ENCODE measurements around the gene SZT2.

The SZT2 gene

GRCh38 chr1:43423672-43424550, 34.2 kb downstream of the SZT2 start:
- DNase-seq (ENCODE audit: low read depth, low spot score) = no peak

DNA sequence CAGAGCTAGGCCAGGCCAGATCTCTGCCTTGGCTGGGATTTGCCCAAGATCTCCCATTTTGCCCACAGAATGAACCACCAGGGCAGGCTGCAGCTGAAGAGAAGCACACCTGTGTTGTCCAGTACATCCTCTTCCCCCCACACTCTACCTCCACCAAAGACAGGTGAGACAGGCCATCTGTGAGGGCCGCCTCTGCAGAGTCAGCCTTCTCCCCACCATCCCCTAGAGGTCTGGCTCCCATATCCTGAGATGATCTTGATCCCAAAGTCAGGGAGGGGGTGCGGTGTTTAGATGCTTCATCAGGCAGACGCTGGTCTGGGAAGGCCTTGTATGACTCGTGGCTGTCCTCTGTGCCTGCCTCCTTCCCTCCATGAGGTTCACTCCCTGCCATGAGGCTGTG, 35.3 kb downstream of the SZT2 start:
- no peak for DNase-seq (ENCODE audit: low read depth, low spot score)

GRCh38 chr1:43426221-43426620, 36.5 kb downstream of the SZT2 start:
- DNase-seq (ENCODE audit: low read depth, low spot score) = no peak

DNA sequence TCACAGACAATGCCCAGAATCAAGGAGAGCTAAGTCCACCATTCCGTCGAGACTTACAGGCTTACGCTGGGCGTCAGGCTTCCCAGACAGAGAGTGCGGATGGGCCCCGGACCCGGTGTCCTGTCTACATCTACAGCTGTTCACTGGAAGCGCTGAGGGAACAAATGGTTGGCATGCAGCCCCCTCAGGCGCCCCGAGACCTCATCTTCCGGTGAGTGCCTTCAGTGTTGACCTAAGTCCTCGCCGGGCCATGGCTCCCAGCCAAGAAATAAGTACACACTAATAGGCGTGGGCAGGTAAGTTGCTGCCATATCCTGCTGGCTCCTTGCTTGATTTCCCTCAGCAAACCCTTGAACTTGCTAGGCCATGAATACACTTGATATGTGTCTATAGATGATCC, 37.8 kb downstream of the SZT2 start:
- DNase-seq (ENCODE audit: low read depth, low spot score) = no peak

DNA sequence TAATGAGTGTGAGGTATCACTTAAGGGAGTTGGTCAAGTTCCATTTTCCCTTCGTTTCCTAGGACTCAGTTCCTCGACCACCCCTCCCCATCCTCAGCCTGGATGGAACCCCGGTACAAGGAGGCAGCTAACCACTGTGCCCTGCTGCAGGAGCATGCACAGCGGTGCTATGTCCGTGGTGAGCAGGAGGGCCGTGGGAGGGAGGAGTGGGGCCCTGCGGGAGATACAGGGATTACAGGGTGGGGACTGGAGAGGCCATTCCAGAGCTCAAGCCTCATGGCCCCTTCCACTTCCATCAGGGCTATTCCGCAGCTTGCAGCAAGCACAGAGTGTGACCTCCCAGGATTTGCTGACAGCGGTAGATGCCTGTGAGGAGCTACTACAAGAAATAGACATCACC, 38.2 kb downstream of the SZT2 start:
- DNase-seq (ENCODE audit: low read depth, low spot score) = no peak

DNA sequence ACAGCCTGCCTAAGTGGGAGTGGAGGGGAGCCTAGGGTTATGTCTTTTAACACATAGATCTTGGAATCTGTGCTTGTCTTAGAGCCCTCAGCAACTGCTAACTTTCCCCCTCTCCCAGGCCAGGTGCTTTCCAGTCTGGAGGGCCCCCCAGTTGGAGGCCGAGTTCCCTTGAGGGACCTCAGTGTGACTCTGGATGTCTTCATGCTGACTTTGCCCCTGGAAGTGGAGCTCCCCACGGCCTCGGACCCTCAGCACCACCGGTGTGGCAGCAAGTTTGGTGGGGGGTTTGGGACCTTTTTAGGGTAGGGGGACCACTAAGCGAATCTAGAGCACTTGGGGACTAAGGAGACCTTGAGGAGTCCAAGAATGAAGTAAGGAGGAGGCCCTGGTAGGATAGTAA, 41.1 kb downstream of the SZT2 start:
- DNase-seq (ENCODE audit: low read depth, low spot score) = no peak

GRCh38 chr1:43431676-43432075, 42.0 kb downstream of the SZT2 start:
- no peak for DNase-seq (ENCODE audit: low read depth, low spot score)

- no peak for DNase-seq (ENCODE audit: low read depth, low spot score)
Observed at GRCh38 chr1:43432171-43432860, 42.6 kb downstream of the SZT2 start.

DNA sequence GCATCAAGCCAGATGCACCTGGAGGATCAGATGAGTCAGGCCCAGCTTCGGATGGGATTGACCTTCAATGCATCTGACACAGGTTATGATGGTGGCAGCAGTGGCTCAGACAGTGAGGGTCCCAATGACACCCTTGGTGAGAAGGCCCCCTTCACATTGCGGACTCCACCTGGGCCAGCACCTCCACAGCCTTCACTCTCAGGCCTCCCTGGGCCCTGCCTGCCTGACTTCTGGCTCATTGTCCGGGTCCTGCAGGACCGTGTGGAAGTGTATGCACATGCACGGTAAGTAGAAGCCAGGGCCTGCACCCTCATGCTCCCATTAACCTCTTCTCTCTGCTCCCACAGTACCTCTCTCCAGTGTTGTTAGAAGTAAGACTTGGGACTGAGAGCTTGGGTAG, 43.2 kb downstream of the SZT2 start:
- no peak for DNase-seq (ENCODE audit: low read depth, low spot score)

GRCh38 chr1:43434256-43434655, 44.6 kb downstream of the SZT2 start:
- DNase-seq (ENCODE audit: low read depth, low spot score) = no peak

- peak; percentile 42 for DNase-seq (ENCODE audit: low read depth, low spot score)
Observed at GRCh38 chr1:43435146-43436145, 45.7 kb downstream of the SZT2 start.

- DNase-seq (ENCODE audit: low read depth, low spot score) = peak; percentile 26
Observed at GRCh38 chr1:43436371-43436770, 46.7 kb downstream of the SZT2 start.

GRCh38 chr1:43437031-43437973, 47.6 kb downstream of the SZT2 start:
- DNase-seq (ENCODE audit: low read depth, low spot score) = no peak

DNA sequence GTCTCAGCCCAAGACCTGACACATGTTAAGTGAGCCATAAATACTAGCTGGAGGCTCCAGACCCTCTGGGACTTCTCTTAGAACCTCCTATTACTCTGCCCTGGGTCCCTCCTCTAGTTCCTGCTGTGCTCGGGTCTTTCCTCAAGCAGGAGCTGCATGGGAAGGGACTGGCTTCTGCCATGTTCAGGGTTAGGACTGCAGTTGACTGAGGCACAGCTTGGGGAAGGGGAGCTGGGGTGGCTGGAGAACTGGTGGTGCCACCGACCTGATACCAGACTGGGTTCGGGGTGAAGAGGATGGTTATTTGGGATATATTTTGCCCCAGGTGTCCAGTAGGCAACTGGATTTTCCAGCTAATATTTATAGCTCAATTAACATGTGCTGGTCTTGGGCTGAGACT, 48.3 kb downstream of the SZT2 start:
- DNase-seq (ENCODE audit: low read depth, low spot score) = no peak

DNA sequence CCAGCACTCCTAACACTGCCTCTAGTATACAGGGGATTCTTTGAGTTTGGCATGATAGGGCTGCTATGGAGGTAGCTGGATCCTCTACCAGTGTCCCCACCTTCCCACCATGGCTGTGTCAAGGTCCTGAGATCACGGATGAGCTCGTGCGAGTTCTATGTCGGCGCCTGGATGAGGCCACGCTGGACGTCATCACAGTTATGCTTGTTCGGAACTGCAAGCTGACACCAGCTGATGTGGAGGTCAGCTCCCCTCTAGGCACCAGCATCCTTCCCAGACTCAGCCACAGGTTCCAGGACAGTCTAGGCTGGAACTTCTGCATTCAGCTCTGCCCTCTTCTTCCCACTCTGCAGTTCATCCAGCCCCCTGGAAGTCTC, 48.9 kb downstream of the SZT2 start:
- DNase-seq (ENCODE audit: low read depth, low spot score) = no peak

- no peak for DNase-seq (ENCODE audit: low read depth, low spot score)
Observed at GRCh38 chr1:43438953-43439581, 49.4 kb downstream of the SZT2 start.

- no peak for DNase-seq (ENCODE audit: low read depth, low spot score)
Observed at GRCh38 chr1:43439781-43440180, 50.1 kb downstream of the SZT2 start.

- no peak for DNase-seq (ENCODE audit: low read depth, low spot score)
Observed at GRCh38 chr1:43440358-43440757, 50.7 kb downstream of the SZT2 start.

- DNase-seq (ENCODE audit: low read depth, low spot score) = no peak
Observed at GRCh38 chr1:43441166-43441893, 51.6 kb downstream of the SZT2 start.

Data from astrocyte of the hippocampus (primary cell).